ENCODE measurements around the gene URB1. TPM values are rescaled to one million over a fixed set of nuclear protein-coding genes. Genes with fewer than 3 reads are reported as not detected.
A peak's percentile ranks its signal among the peaks of the same experiment; 100 is the strongest.

Gene URB1
- polyA plus RNA-seq, 1 of the 3 experiments (the other 2 are of a cell fraction) = 9.9 TPM

GRCh38 chr21:32352526-32352925, 40.3 kb downstream of the URB1 start:
- POLR2A ChIA-PET = no interaction called here
- Histone ChIP-seq H3F3A (replicated peaks; ENCODE audit: insufficient read depth) (peaks cover 3% of the 10 kb centered on the region), H3K36me3 (replicated peaks in 1 of 2; ENCODE audit: control insufficient read depth in 1 of 2, insufficient read depth in 2 of 2, low read length in 1 of 2) (peaks cover 65 to 96% of the 10 kb centered on the region in 2 experiments), H3K4me1 (ENCODE audit: control insufficient read depth in 1 of 2, insufficient read depth in 2 of 2, low read depth in 1 of 2, low read length in 1 of 2) (peaks cover 0 to 10% of the 10 kb centered on the region in 2 experiments; a peak in 1 of 4 replicates), H3K9ac (no peak overlapping the region), H3K4me3 (ENCODE audit: low read depth in 2 of 2, low read length in 1 of 2) (no peak overlapping the region), H4K20me1 (ENCODE audit: insufficient read depth) (no peaks in the 10 kb centered on the region), H3K9me2 (no peaks in the 10 kb centered on the region), H3K9me3 (no peaks in the 10 kb centered on the region), H3K27ac (ENCODE audit: low read depth in 2 of 2, low read length in 1 of 2) (peak overlapping the region in 1 of 2 experiments; percentile 50; a peak in 2 of 4 replicates), H2AFZ (ENCODE audit: low read depth) (no peak overlapping the region), H3K79me2 (ENCODE audit: insufficient read depth) (peaks cover 22% of the 10 kb centered on the region; the same call in 1 of the 2 replicates), H3K27me3 (ENCODE audit: insufficient read depth) (no peaks in the 10 kb centered on the region), H3K4me2 (no peak overlapping the region)
- TF ChIP-seq GABPA (IDR thresholded peaks at IDR 0.05; ENCODE audit: low read depth) (no peak), NFIC (IDR thresholded peaks at IDR 0.05; ENCODE audit: borderline replicate concordance) (no peak), ZBTB33 (IDR thresholded peaks at IDR 0.05; ENCODE audit: borderline replicate concordance, low read depth) (no peak), FOXJ3 (CRISPR knock-in tag; IDR thresholded peaks at IDR 0.05) (no peak), TCF12 (IDR thresholded peaks at IDR 0.05) (no peak), GATA2 (CRISPR knock-in tag; IDR thresholded peaks at IDR 0.05) (no peak), MXI1 (IDR thresholded peaks at IDR 0.05; ENCODE audit: low read depth, low read length) (no peak), RFX5 (IDR thresholded peaks at IDR 0.05; ENCODE audit: low read length) (no peak), CTCF (IDR thresholded peaks at IDR 0.05) (no peak), RXRA (IDR thresholded peaks at IDR 0.05; ENCODE audit: borderline replicate concordance, low read depth) (no peak), TAF1 (IDR thresholded peaks at IDR 0.05; ENCODE audit: borderline replicate concordance, low read depth, low read length) (no peak)
- WGBS (ENCODE audit: low lambda C conversion rate) = 87% methylated on average over 5 of the region's 7 CpGs
- no peak for DNase-seq
- CTCF ChIA-PET = interaction anchor here (0.9 kb wide), 1 partner anchor 567 kb away, joined by 3 read pairs; no protein-coding TSS in a partner anchor

- 90% methylated on average over 6 of the region's 6 CpGs for WGBS (ENCODE audit: low lambda C conversion rate)
- Histone ChIP-seq H3F3A (replicated peaks; ENCODE audit: insufficient read depth) (no peaks in the 10 kb centered on the region), H2AFZ (ENCODE audit: low read depth) (no peak overlapping the region), H3K9ac (no peak overlapping the region), H3K27ac (ENCODE audit: low read depth in 2 of 2, low read length in 1 of 2) (no peak overlapping the region), H3K4me2 (no peak overlapping the region), H3K27me3 (ENCODE audit: insufficient read depth) (no peaks in the 10 kb centered on the region), H3K9me2 (no peaks in the 10 kb centered on the region), H3K4me3 (ENCODE audit: low read depth in 2 of 2, low read length in 1 of 2) (no peak overlapping the region), H3K9me3 (no peaks in the 10 kb centered on the region), H3K36me3 (replicated peaks in 1 of 2; ENCODE audit: control insufficient read depth in 1 of 2, insufficient read depth in 2 of 2, low read length in 1 of 2) (peaks cover 64 to 96% of the 10 kb centered on the region in 2 experiments), H3K4me1 (ENCODE audit: control insufficient read depth in 1 of 2, insufficient read depth in 2 of 2, low read depth in 1 of 2, low read length in 1 of 2) (peaks cover 0 to 10% of the 10 kb centered on the region in 2 experiments; a peak in 1 of 4 replicates), H4K20me1 (ENCODE audit: insufficient read depth) (no peaks in the 10 kb centered on the region), H3K79me2 (ENCODE audit: insufficient read depth) (peaks cover 20% of the 10 kb centered on the region; the same call in 1 of the 2 replicates)
- TF ChIP-seq, protein P1, sequence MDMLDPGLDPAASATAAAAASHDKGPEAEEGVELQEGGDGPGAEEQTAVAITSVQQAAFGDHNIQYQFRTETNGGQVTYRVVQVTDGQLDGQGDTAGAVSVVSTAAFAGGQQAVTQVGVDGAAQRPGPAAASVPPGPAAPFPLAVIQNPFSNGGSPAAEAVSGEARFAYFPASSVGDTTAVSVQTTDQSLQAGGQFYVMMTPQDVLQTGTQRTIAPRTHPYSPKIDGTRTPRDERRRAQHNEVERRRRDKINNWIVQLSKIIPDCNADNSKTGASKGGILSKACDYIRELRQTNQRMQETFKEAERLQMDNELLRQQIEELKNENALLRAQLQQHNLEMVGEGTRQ (IDR thresholded peaks at IDR 0.05; ENCODE audit: borderline replicate concordance, low read depth, low read length) = no peak
- TF ChIP-seq, protein P2, sequence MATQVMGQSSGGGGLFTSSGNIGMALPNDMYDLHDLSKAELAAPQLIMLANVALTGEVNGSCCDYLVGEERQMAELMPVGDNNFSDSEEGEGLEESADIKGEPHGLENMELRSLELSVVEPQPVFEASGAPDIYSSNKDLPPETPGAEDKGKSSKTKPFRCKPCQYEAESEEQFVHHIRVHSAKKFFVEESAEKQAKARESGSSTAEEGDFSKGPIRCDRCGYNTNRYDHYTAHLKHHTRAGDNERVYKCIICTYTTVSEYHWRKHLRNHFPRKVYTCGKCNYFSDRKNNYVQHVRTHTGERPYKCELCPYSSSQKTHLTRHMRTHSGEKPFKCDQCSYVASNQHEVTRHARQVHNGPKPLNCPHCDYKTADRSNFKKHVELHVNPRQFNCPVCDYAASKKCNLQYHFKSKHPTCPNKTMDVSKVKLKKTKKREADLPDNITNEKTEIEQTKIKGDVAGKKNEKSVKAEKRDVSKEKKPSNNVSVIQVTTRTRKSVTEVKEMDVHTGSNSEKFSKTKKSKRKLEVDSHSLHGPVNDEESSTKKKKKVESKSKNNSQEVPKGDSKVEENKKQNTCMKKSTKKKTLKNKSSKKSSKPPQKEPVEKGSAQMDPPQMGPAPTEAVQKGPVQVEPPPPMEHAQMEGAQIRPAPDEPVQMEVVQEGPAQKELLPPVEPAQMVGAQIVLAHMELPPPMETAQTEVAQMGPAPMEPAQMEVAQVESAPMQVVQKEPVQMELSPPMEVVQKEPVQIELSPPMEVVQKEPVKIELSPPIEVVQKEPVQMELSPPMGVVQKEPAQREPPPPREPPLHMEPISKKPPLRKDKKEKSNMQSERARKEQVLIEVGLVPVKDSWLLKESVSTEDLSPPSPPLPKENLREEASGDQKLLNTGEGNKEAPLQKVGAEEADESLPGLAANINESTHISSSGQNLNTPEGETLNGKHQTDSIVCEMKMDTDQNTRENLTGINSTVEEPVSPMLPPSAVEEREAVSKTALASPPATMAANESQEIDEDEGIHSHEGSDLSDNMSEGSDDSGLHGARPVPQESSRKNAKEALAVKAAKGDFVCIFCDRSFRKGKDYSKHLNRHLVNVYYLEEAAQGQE (IDR thresholded peaks at IDR 0.05; ENCODE audit: low read depth, low read length) = no peak
- TF ChIP-seq GATA2 (CRISPR knock-in tag; IDR thresholded peaks at IDR 0.05) (no peak), NRF1 (IDR thresholded peaks at IDR 0.05; ENCODE audit: low read depth, low read length) (no peak), CHD2 (IDR thresholded peaks at IDR 0.05; ENCODE audit: low read length, partially characterized antibody) (no peak), SMC3 (IDR thresholded peaks at IDR 0.05; ENCODE audit: low read depth, low read length) (no peak), TAF1 (IDR thresholded peaks at IDR 0.05; ENCODE audit: borderline replicate concordance, low read depth, low read length) (no peak), GABPA (IDR thresholded peaks at IDR 0.05; ENCODE audit: low read depth) (no peak), MEF2A (IDR thresholded peaks at IDR 0.05; ENCODE audit: borderline replicate concordance, low read depth) (no peak)
- no peak for DNase-seq
- ChIA-PET CTCF (no interaction called here), POLR2A (no interaction called here)
Observed at GRCh38 chr21:32351428-32351827, 41.4 kb downstream of the URB1 start.
